Effector memory CD4-positive, alpha-beta T cell (primary cell): ENCODE measurements around the gene TAS1R2.

Source experiments
- DNase-seq, 3 donors: peaks; one replicate each; pipeline ENCODE4 v3.0.0-alpha.2; 2020
- H3K27ac ChIP-seq: 2 replicates; pipeline ENCODE4 v1.7.0; 2013; ENCODE audit warnings: mild to moderate bottlenecking, low read length, moderate library complexity; ENCODE audit not compliant: insufficient read depth, poor library complexity, severe bottlenecking
- H3K27me3 ChIP-seq: replicated peaks from 2 replicates; pipeline ENCODE4 v1.7.0; 2013; ENCODE audit warnings: mild to moderate bottlenecking, low read length; ENCODE audit not compliant: insufficient read depth, control insufficient read depth, poor library complexity, severe bottlenecking
- H3K36me3 ChIP-seq: 2 replicates; pipeline ENCODE4 v1.7.0; 2013; ENCODE audit warnings: mild to moderate bottlenecking, low read length, moderate library complexity; ENCODE audit not compliant: control insufficient read depth, insufficient read depth
- H3K4me1 ChIP-seq: 2 replicates; pipeline ENCODE4 v1.7.0; 2013; ENCODE audit warnings: low read length, mild to moderate bottlenecking; ENCODE audit not compliant: control insufficient read depth, insufficient read depth, poor library complexity, severe bottlenecking
- H3K4me3 ChIP-seq: 2 replicates; pipeline ENCODE4 v1.7.0; 2013; ENCODE audit warnings: low read length, low read depth, mild to moderate bottlenecking; ENCODE audit not compliant: insufficient read depth, poor library complexity, severe bottlenecking
- H3K9me3 ChIP-seq: 2 replicates; pipeline ENCODE4 v1.7.0; 2013; ENCODE audit warnings: mild to moderate bottlenecking, low read length, moderate library complexity; ENCODE audit not compliant: control insufficient read depth

The TAS1R2 gene

GRCh38 chr1:18794561-18794960 lies 64.9 kb downstream of the TAS1R2 start:
- DNase-seq = no peak
- Histone ChIP-seq H3K36me3 (no peaks in the 10 kb centered on the region), H3K27ac (no peak overlapping the region), H3K4me3 (no peak overlapping the region), H3K27me3 (no peaks in the 10 kb centered on the region), H3K9me3 (no peaks in the 10 kb centered on the region), H3K4me1 (no peaks in the 10 kb centered on the region)

DNA sequence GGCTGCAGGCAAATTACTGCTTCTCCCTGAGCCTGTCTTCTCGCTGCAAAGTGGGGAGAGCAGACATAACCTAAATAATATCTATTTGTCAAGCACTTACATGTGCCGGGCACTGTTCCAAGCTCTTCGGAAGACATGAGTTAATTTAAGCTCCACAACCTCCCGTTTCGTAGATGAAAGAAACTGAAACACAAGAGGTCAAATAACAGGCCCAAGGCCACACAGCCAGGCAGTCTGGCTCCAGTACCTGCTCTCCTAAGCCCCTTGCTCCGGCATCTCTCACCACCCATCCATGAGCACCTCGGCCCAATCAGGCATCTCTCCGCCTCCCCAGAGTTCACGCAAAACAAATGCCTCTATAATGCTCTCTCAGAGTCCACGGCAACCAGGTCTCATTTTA lies 65.4 kb downstream of the TAS1R2 start:
- no peak overlapping the region for H3K4me3 ChIP-seq
- H3K27me3 ChIP-seq = no peaks in the 10 kb centered on the region
- H3K4me1 ChIP-seq = no peaks in the 10 kb centered on the region
- H3K27ac ChIP-seq = no peak overlapping the region
- H3K36me3 ChIP-seq = no peaks in the 10 kb centered on the region
- H3K9me3 ChIP-seq = no peaks in the 10 kb centered on the region
- DNase-seq = no peak

DNA sequence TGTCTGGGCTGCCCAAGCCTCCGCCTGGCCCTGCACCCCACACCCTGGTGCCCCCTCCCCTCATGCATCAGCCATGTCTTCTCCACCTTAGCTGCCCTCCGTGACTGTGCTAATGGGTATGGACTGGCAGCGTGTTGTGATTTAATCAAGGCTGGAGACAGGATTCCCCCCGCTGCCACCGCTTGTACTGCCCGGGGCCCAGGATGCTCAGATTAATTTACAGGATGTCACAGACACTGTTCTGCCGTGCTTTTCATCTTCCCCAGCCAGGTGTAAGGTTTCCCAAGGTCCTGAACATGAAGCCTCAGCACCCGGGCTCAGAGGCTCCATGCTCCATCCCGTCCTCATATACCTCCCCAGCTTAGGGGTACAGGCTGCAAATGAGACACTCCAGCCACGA lies 66.3 kb downstream of the TAS1R2 start:
- Histone ChIP-seq H3K36me3 (no peaks in the 10 kb centered on the region), H3K27me3 (no peaks in the 10 kb centered on the region), H3K4me1 (no peaks in the 10 kb centered on the region), H3K4me3 (no peak overlapping the region), H3K9me3 (no peaks in the 10 kb centered on the region), H3K27ac (no peak overlapping the region)
- no peak for DNase-seq

- Histone ChIP-seq H3K27me3 (no peaks in the 10 kb centered on the region), H3K4me3 (no peak overlapping the region), H3K9me3 (no peaks in the 10 kb centered on the region), H3K4me1 (no peaks in the 10 kb centered on the region), H3K36me3 (no peaks in the 10 kb centered on the region), H3K27ac (no peak overlapping the region)
- no peak for DNase-seq
Observed at GRCh38 chr1:18792747-18793146, 66.7 kb downstream of the TAS1R2 start.
